Upper lobe of left lung (tissue), 4 donors: ENCODE measurements around the gene C1QTNF9.
"Not testable (repeated sequence)": the region's sequence is repeated elsewhere in the genome, so short reads cannot be mapped to it uniquely, and the experiment has no call there.

Source experiments
- POLR2A ChIP-seq, 4 donors: fragments of 450-650 bp; IDR thresholded peaks; one replicate each; pipeline ENCODE4 v1.5.1; 2016 to 2017; ENCODE audit warnings: antibody characterized with exemption in 4 of 4, mild to moderate bottlenecking in 2 of 4
- POLR2AphosphoS5 ChIP-seq, 2 donors: sonication (generic); formaldehyde crosslinking; IDR thresholded peaks; one replicate each; pipeline ENCODE4 v1.5.1; 2017; ENCODE audit warnings: antibody characterized with exemption in 2 of 2
- TF ChIP-seq, protein P1 (sequence below), 6 experiments: fragments of 450-650 bp in 4 of 6; fragments of 200-600 bp in 2 of 6; sonication (generic) in 2 of 6; IDR thresholded peaks; one replicate each; pipeline ENCODE4 v1.5.1; 2016 to 2019; ENCODE audit warnings: antibody characterized with exemption in 6 of 6

- not testable (repeated sequence) for TF ChIP-seq POLR2AphosphoS5, POLR2A (IDR thresholded peaks at IDR 0.05)
- TF ChIP-seq, protein P1, sequence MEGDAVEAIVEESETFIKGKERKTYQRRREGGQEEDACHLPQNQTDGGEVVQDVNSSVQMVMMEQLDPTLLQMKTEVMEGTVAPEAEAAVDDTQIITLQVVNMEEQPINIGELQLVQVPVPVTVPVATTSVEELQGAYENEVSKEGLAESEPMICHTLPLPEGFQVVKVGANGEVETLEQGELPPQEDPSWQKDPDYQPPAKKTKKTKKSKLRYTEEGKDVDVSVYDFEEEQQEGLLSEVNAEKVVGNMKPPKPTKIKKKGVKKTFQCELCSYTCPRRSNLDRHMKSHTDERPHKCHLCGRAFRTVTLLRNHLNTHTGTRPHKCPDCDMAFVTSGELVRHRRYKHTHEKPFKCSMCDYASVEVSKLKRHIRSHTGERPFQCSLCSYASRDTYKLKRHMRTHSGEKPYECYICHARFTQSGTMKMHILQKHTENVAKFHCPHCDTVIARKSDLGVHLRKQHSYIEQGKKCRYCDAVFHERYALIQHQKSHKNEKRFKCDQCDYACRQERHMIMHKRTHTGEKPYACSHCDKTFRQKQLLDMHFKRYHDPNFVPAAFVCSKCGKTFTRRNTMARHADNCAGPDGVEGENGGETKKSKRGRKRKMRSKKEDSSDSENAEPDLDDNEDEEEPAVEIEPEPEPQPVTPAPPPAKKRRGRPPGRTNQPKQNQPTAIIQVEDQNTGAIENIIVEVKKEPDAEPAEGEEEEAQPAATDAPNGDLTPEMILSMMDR (IDR thresholded peaks at IDR 0.05) = not testable (repeated sequence)
These were observed 8.5 kb downstream of the C1QTNF9 start for GRCh38 chr13:24317835-24318234.
